Neural progenitor cell (in vitro differentiated cells): Measurements from ENCODE around the gene METRN.

Experiments used
- EZH2phosphoT487 ChIP-seq: fragments of 200-600 bp; sonication (generic); IDR thresholded peaks from 2 replicates; pipeline ENCODE4 v1.6.1; 2017; ENCODE audit warnings: antibody characterized with exemption
- TF ChIP-seq, protein P1 (sequence below): fragments of 200-600 bp; sonication (generic); IDR thresholded peaks from 2 replicates; pipeline ENCODE4 v1.5.1; 2017; ENCODE audit warnings: antibody characterized with exemption, mild to moderate bottlenecking

DNA sequence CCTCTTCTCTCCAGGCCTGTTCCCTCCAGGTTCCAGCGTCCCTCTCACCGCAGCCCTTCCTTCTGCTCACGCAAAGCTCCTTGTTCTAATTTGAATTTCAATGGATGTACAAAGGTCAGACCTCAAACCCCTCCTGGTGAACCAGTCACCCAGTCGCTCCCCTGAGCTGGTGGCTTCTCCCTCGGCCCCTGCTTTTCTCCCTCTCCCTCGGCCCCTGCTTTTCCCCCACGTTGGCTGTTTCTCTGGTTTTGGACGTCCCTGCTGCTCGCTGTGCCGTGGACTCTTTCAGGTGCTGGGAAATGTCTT is 37.0 kb downstream of the METRN start:
- TF ChIP-seq, protein P1, sequence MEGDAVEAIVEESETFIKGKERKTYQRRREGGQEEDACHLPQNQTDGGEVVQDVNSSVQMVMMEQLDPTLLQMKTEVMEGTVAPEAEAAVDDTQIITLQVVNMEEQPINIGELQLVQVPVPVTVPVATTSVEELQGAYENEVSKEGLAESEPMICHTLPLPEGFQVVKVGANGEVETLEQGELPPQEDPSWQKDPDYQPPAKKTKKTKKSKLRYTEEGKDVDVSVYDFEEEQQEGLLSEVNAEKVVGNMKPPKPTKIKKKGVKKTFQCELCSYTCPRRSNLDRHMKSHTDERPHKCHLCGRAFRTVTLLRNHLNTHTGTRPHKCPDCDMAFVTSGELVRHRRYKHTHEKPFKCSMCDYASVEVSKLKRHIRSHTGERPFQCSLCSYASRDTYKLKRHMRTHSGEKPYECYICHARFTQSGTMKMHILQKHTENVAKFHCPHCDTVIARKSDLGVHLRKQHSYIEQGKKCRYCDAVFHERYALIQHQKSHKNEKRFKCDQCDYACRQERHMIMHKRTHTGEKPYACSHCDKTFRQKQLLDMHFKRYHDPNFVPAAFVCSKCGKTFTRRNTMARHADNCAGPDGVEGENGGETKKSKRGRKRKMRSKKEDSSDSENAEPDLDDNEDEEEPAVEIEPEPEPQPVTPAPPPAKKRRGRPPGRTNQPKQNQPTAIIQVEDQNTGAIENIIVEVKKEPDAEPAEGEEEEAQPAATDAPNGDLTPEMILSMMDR, result no peak
- TF ChIP-seq EZH2phosphoT487, result no peak
